BJ (cell line): ENCODE data around the gene GFRA1. TPM values are rescaled to one million over a fixed set of nuclear protein-coding genes. Genes with fewer than 3 reads are reported as not detected.

ENCODE experiments used
- CTCF ChIA-PET: fragments of 350-600 bp; formaldehyde crosslinking; extraction: SDS; loops from one replicate; lab custom pipeline; 2021; ENCODE audit warnings: antibody characterized with exemption, inconsistent platforms; lab: Yijun Ruan, JAX
- POLR2A ChIA-PET: fragments of 300-600 bp; sonication (Branson Sonifier 250); formaldehyde crosslinking; extraction: SDS; loops from one replicate; lab custom pipeline; 2021; ENCODE audit warnings: antibody characterized with exemption; lab: Charles Lee
- DNase-seq: peaks from one replicate; pipeline ENCODE4 v3.0.0-alpha.2; 2011; ENCODE audit warnings: low read depth
- H3K27me3 ChIP-seq: 2 replicates; pipeline ENCODE4 v1.6.0; 2011; ENCODE audit warnings: low read length; ENCODE audit not compliant: control insufficient read depth, insufficient read depth
- H3K36me3 ChIP-seq: 2 replicates; pipeline ENCODE4 v1.5.1; 2011; ENCODE audit warnings: low read length; ENCODE audit not compliant: control insufficient read depth, insufficient read depth
- H3K4me3 ChIP-seq: 2 replicates; pipeline ENCODE4 v1.5.1; 2011; ENCODE audit warnings: low read depth, mild to moderate bottlenecking, control low read depth, low read length
- CTCF ChIP-seq: IDR thresholded peaks from 2 replicates; pipeline ENCODE4 v1.5.1; 2011; ENCODE audit warnings: low read depth, mild to moderate bottlenecking, control low read depth, inconsistent platforms, low read length, moderate library complexity; ENCODE audit not compliant: insufficient read depth
- polyA plus RNA-seq: library from polyadenylated mRNA; depleted of rRNA; stranded (reverse); fragments of >200 nt; gene quantifications from 2 replicates; pipeline ENCODE4 v1.2.3, GENCODE V29; 2011

Gene GFRA1
- polyA plus RNA-seq, 1 experiment: 41.6 TPM

DNA sequence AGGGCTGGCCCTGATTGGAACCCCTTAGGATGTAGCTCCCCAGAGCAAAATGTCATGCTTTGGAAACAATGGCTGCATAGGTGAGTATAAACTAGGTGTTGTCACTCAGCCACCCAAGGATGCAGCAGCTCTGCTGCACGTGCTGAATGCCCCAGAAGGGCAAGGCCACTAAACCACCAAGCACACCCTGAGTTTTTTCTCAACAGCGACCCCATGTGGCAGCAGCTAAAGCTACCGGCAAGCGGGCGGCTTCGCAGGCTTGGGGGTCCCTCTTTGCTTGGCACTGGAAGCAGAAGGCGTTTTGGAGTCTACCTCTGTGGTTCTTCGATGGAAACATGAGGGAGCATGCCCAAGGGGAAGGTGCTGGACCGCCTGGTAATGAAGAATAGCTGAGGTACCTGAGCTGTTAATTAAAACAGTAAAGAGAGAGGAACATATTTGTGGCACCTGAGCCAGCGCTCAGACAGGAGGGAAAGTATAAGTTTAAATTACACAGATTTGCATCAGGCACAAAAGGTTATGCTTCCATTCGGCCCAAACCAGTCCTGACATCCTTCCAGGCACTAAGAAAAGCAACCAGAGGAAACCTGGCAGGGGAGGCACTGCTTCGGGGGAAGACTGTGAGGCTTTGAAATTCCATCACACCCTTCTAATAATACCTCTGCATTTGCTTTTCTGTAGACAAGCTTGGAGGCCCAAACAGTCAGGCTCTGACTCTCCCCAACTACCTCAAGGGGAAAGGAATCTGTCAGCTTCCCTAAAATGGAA is 152.1 kb downstream of the GFRA1 start:
- no peaks in the 10 kb centered on the region for H3K27me3 ChIP-seq
- ChIA-PET POLR2A (no interaction called here), CTCF (interaction anchor here (0.7 to 1.2 kb wide), 3 partner anchors 13 to 172 kb away, joined by 3 read pairs; no protein-coding TSS in a partner anchor)
- no peak for DNase-seq
- H3K36me3 ChIP-seq: 0 out of 2 replicates have a peak, but pooled peaks cover 2% of the 10 kb centered on the region
- no peak overlapping the region for H3K4me3 ChIP-seq
- peak; percentile 24; the same call in 1 of the 2 replicates for TF ChIP-seq CTCF

- no peaks in the 10 kb centered on the region for H3K27me3 ChIP-seq
- ChIA-PET CTCF (no interaction called here), POLR2A (no interaction called here)
- no peak for DNase-seq
- TF ChIP-seq CTCF: no peak
- no peaks in the 10 kb centered on the region for H3K36me3 ChIP-seq
- H3K4me3 ChIP-seq: no peak overlapping the region
These were observed 154.2 kb downstream of the GFRA1 start for GRCh38 chr10:116118847-116119246.

DNA sequence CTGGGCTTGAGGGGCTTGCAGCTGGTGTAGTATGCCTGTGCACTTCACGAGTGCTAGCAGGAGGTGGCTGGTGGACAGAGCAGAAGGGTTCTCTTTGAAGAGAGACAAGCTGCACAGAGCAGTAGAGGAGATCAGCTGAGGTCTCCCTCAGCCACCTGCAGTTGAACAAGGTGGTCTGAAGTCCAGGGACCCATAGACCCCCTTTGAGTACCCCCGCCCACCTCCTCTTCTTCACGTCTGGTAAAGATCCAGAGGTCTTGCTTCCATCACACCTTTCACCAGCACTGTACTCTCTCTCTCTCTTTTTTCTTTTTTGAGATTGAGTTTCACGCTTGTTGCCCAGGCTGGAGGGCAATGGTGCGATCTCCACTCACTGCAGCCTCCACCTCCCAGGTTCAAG is 157.2 kb downstream of the GFRA1 start:
- no peak for TF ChIP-seq CTCF
- ChIA-PET POLR2A (no interaction called here), CTCF (no interaction called here)
- Histone ChIP-seq H3K4me3 (no peak overlapping the region), H3K36me3 (no peaks in the 10 kb centered on the region), H3K27me3 (no peaks in the 10 kb centered on the region)
- no peak for DNase-seq

GRCh38 chr10:116115036-116115641 is 157.9 kb downstream of the GFRA1 start:
- no peak for DNase-seq
- POLR2A ChIA-PET: no interaction called here
- TF ChIP-seq CTCF: no peak

DNA sequence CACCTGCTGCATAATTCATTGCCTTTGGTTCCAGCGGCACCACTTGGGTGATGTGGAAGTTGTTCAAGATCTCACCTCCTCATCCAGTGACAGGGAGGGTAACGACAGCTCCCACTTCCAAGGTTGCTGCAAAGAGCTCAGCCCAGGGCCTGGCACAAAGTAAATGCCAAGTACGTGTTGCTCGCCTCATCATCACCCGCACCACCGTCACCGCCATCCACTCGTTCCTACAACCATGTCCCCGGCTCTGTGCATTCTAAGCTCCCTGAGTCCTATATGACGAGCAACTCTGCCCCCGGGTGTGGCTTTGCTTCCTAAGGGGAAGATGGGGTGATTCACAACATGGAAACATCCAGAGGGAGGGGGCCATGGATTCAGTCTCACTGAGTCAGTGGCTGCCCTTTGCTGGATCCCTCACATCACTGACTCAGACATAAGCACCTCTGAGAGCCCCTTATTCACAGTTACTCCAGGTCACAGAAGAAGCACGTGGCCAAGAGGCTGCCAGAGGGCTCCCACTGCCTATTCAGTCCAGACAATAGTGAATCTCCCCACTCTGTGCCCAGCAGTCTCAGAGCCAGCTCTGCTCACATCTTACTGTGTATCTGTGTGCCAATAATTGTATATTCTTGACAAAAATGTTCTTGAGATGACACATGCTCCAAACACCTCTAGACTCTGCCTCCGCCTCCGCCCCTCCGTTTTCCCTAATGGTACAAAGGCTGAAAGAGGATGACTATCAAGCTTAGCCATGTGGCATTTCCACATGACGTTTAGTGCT is 159.1 kb downstream of the GFRA1 start:
- POLR2A ChIA-PET: no interaction called here
- CTCF ChIA-PET: interaction anchor here (1.3 kb wide), 1 partner anchor 8 kb away, joined by 3 read pairs; no protein-coding TSS in a partner anchor
- no peak for TF ChIP-seq CTCF
- H3K27me3 ChIP-seq: no peaks in the 10 kb centered on the region
- peak; percentile 29 for DNase-seq
- H3K36me3 ChIP-seq: no peaks in the 10 kb centered on the region
- no peak overlapping the region for H3K4me3 ChIP-seq

More at GRCh38 chr10:116115036-116115641, 157.9 kb downstream of the GFRA1 start:
- Histone ChIP-seq H3K36me3 (no peaks in the 10 kb centered on the region), H3K4me3 (no peak overlapping the region), H3K27me3 (no peaks in the 10 kb centered on the region)
- CTCF ChIA-PET: no interaction called here
